ENCODE measurements around the gene UBE3C. TPM values are rescaled to one million over a fixed set of nuclear protein-coding genes. Genes with fewer than 3 reads are reported as not detected.
A peak's percentile ranks its signal among the peaks of the same experiment; 100 is the strongest.

The UBE3C gene
- total and polyA plus RNA-seq, 2 of the 13 experiments (the other 11 are each of a cell fraction or from before 2014, with no cell fraction given): 27.0 to 48.2 TPM

GRCh38 chr7:157278791-157279724 lies 140.3 kb downstream of the UBE3C start (continued):
- TF ChIP-seq DMTF1 (CRISPR knock-in tag; IDR thresholded peaks at IDR 0.05) (no peak), RFX1 (IDR thresholded peaks at IDR 0.05) (no peak), ELF4 (CRISPR knock-in tag; IDR thresholded peaks at IDR 0.05; ENCODE audit: borderline replicate concordance) (0 out of 2 replicates have a peak, but pooled peaks have one; percentile 64), PPARG (CRISPR knock-in tag; conservative IDR thresholded peaks at IDR 0.05) (no peak), ZNF383 (CRISPR knock-in tag; IDR thresholded peaks at IDR 0.05; ENCODE audit: borderline replicate concordance) (no peak), RFXANK (CRISPR knock-in tag; IDR thresholded peaks at IDR 0.05) (no peak), ZNF33A (CRISPR knock-in tag; IDR thresholded peaks at IDR 0.05; ENCODE audit: borderline replicate concordance) (no peak), ZNF407 (CRISPR knock-in tag; IDR thresholded peaks at IDR 0.05; ENCODE audit: not compliant biosample characterization) (no peak), SMAD1 (CRISPR knock-in tag; IDR thresholded peaks at IDR 0.05; ENCODE audit: borderline replicate concordance, low read depth) (0 out of 2 replicates have a peak, but pooled peaks have one; percentile 37), GMEB2 (CRISPR knock-in tag; IDR thresholded peaks at IDR 0.05; ENCODE audit: low read depth) (no peak), TCF7L2 (IDR thresholded peaks at IDR 0.05; ENCODE audit: low read depth, low read length) (no peak), ZNF3 (CRISPR knock-in tag; IDR thresholded peaks at IDR 0.05) (no peak), ZNF430 (CRISPR knock-in tag; IDR thresholded peaks at IDR 0.05) (no peak), ZZZ3 (CRISPR knock-in tag; IDR thresholded peaks at IDR 0.05; ENCODE audit: borderline replicate concordance) (no peak), MYC (CRISPR knock-in tag; IDR thresholded peaks at IDR 0.05; ENCODE audit: borderline replicate concordance) (peak; percentile 53)
- TF ChIP-seq, protein P1, sequence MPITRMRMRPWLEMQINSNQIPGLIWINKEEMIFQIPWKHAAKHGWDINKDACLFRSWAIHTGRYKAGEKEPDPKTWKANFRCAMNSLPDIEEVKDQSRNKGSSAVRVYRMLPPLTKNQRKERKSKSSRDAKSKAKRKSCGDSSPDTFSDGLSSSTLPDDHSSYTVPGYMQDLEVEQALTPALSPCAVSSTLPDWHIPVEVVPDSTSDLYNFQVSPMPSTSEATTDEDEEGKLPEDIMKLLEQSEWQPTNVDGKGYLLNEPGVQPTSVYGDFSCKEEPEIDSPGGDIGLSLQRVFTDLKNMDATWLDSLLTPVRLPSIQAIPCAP (CRISPR knock-in tag; IDR thresholded peaks at IDR 0.05; ENCODE audit: low read depth): no peak

All from HepG2 (cell line).